SH-SY5Y (cell line): ENCODE data around the gene DPYD.

ENCODE experiments used
- GATA2 ChIP-seq: IDR thresholded peaks from 2 replicates; pipeline ENCODE4 v1.6.1; 2011; ENCODE audit warnings: mild to moderate bottlenecking, low read depth, low read length
- GATA3 ChIP-seq: IDR thresholded peaks from 2 replicates; pipeline ENCODE4 v1.6.1; 2011; ENCODE audit warnings: low read depth, mild to moderate bottlenecking, low read length, moderate library complexity

The DPYD gene

GRCh38 chr1:97920832-97921571 is at the start of gene DPYD:
DPYD (minus strand) TSS chr1:97921034; CDS start chr1:97920922, 112 bp downstream.
- no peak for TF ChIP-seq GATA3

GRCh38 chr1:97960470-97960869 is 39.6 kb upstream of the DPYD start:
- TF ChIP-seq GATA3 = no peak
- no peak for TF ChIP-seq GATA2

DNA sequence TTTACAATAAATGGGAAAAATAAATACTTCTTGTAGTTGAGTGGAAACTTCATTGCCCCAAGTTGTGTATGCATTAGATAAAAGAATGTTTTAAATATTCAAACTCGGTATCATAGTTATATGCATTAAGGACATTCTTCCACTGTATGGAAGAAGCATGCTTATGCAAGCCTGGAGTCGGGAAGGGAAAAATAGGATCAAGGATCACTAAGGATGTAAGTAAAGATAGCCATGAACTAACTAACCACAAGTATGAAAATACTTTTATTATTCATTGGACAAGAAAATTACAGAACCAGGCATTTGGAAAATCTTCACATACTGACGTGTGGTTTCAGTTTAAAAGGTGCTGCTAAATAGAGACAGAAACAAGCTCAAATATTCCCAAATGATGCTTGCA is 26.9 kb upstream of the DPYD start:
- TF ChIP-seq GATA2 (no peak), GATA3 (no peak)

DNA sequence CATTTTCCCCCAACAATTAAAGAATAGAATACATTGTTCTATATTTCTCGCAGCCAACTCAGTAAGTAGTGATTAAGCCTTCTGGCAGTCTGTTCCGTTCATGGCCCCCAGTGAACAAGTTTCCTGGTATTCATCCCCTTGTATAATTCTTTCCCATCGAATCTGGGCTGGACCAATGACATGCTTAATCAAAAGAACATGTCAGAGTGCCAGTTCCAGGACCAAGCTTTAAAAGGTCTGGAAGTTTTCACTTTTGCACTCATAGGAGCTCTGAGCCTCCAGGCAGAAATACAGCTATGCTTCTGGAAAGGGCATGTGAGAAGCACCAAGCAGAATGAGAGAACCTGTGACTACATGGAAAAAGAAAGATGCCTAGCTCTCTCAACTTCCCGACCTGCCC is 22.5 kb upstream of the DPYD start:
- no peak for TF ChIP-seq GATA3
- no peak for TF ChIP-seq GATA2

- TF ChIP-seq GATA3 = no peak
- TF ChIP-seq GATA2 = no peak
Measured at GRCh38 chr1:97942161-97943123, 21.6 kb upstream of the DPYD start.

- no peak for TF ChIP-seq GATA2
- TF ChIP-seq GATA3 = no peak
Measured at GRCh38 chr1:97938285-97938642, 17.4 kb upstream of the DPYD start.

DNA sequence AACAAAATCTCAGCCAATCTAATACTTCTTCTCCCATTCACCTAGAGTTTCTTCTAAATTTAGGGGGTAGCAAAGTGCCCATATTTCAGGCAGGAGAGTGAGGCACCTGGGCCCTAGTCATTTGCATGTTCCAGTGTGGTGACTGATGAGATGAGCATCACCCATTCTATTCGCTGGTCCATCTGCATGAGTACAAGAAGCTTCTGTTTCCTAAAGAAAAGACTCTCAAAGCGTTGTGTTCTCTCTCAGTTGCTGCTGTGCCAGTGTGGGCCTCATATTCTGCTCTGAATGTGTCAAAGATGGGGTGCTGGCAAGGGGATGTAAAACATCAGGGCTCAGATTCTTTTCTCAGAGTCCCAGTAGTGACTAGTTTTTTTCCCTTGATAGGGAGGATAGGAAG is 16.1 kb upstream of the DPYD start:
- TF ChIP-seq GATA3 (no peak), GATA2 (no peak)

DNA sequence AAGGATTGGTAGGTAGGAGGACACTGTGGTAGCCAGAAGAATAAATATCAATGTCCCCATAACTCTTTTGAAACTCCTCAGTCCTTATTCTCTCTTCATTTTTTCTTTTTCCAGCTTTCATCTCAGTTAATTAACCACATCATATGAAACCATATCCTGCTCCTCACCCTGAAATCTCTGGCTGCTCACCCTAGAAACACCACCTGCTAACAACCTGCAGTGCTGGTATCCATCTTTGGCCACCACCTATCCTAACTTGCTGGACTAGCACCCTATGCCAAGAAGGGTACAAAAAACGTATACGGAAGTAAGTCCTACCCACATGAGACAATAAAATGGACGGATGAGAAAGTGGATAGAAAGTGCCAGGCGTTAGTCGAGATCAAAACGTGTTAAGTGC is 13.7 kb upstream of the DPYD start:
- no peak for TF ChIP-seq GATA3
- TF ChIP-seq GATA2 = no peak

DNA sequence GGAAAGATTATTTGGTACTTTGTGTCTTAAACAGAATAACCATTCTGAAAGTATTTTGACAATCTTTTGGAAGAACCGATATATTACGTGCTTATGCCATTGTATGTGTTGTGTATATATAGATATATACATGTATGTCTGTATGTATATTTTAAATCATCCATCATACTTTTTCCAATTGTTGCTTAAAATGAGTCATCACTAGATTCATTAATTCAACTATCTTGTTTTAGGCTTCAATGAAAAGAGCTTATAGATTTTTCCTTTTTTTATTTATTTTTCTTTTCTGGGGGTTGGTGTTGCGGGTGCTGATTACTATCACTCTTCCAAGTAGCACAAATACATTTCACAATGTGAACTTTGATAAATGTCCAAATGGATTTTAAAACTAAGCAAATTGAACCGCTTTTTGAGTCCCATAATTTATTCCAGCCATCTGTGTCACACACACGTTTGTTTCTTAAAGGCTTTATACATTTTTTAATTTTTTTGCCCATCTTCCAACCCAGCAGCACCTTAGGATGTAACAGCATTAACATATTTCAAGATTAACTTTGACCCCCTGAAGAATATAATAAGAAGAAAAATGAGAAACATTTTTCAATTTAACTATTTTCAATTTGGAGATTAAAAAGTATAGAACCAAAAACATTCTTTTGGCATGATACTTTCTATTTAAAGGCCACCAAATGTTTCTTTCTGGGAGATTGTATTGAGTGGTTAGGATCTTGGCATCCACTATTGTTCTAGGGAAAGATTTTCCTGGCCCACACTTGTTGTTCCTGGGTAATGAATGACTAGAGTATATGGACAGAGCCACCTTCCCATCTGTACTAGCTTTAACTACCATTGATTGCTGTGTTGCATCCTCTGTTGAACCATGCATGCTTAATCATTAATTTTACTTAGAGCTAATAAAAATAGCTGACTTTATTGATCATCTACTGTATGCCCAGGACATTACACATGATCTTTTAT is 9.3 kb upstream of the DPYD start:
- TF ChIP-seq GATA3 (no peak), GATA2 (no peak)

DNA sequence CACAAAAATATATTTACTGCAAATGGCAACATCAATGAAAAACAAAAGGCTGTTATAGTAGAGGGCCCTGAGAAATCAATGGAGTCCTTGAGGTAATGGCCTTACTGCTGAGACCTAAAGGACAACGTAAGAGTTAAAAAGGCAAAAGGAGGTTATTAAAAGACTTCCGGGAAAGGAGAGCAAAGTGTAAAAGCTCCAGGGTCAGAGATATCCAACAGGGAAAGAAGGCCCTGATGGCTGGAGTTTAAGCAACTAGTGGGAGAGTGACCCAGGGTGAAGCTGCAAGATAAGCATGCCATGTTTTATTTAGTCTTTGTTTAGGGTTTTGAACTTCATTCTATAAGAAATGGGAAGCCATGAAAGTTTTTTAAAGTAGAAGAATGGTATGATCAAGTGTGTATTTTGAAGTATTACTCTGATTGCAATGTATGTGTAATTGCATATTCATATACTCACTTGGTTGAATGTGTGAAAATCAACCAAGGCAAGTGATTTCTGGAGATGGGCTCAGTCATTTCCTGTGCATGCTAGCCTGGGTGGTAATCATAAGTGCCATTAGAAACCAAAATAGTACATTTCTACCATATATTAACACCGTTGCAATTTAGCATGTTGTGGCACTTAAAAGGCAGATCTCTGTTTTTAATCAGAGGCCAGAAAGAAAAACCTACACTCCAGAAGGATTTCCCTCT is 5.3 kb upstream of the DPYD start:
- TF ChIP-seq GATA3 (no peak), GATA2 (no peak)

- TF ChIP-seq GATA3 (no peak), GATA2 (no peak)
Measured at GRCh38 chr1:97925151-97925550, 4.3 kb upstream of the DPYD start.

DNA sequence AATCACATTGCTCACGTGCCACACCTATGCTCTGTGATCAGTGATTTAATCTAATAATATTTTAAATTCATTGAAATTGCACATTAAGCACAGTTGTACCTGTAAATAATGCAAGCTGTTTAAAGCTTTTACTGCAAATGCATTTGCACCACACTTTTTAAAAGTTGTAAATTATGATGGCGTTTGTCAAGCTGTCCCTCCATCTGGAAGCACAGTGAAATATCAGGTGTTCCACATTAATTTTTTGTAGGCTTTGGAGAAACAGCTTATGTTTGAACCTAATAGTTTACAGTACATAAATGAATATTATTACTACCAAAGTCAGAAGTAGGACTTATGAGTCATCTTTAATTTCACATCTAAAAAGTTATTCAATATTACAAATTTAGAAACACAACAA is 3.0 kb upstream of the DPYD start:
- no peak for TF ChIP-seq GATA2
- no peak for TF ChIP-seq GATA3

- no peak for TF ChIP-seq GATA3
Measured at GRCh38 chr1:97920276-97920831, 480 bp downstream of the DPYD start.
